GM12801 (cell line): ENCODE data around the gene LGALS9.

ENCODE experiments used
- CTCF ChIP-seq: IDR thresholded peaks from one replicate; pipeline ENCODE4 v1.5.1; 2011; ENCODE audit warnings: control low read depth; ENCODE audit not compliant: insufficient read length; ENCODE audit errors: extremely low read depth

Gene LGALS9

GRCh38 chr17:27603880-27604794 lies 26.9 kb upstream of the LGALS9 start:
- TF ChIP-seq CTCF = no peak

- TF ChIP-seq CTCF = no peak
Measured at GRCh38 chr17:27605409-27605808, 25.6 kb upstream of the LGALS9 start.

GRCh38 chr17:27607521-27608091 lies 23.4 kb upstream of the LGALS9 start:
- TF ChIP-seq CTCF = no peak

- TF ChIP-seq CTCF = no peak
Measured at GRCh38 chr17:27608328-27609230, 22.4 kb upstream of the LGALS9 start.

- TF ChIP-seq CTCF = no peak
Measured at GRCh38 chr17:27609611-27610303, 21.2 kb upstream of the LGALS9 start.

GRCh38 chr17:27610304-27610677 lies 20.7 kb upstream of the LGALS9 start:
- no peak for TF ChIP-seq CTCF
